Measurements from ENCODE around the gene PGS1.

GRCh38 chr17:78390241-78391050 is 12.0 kb downstream of the PGS1 start:
- TF ChIP-seq CTCF (IDR thresholded peaks at IDR 0.05; ENCODE audit: insufficient read depth, low read length, poor library complexity, severe bottlenecking) (no peak), EZH2phosphoT487 (conservative IDR thresholded peaks at IDR 0.05; ENCODE audit: low read length) (no peak)
